Stimulated activated effector memory CD8-positive, alpha-beta T cell treated with anti-CD3 and anti-CD28 coated beads, Interleukin-12 subunit alpha, Interleukin-12 subunit beta, amount 100 ng/mL, for 72 hours (primary cell): ENCODE data around the gene CST7.

Experiments used
- ATAC-seq: fragments of 150-1000 bp; cut with Tn5 transposase; 2 replicates; pipeline ENCODE4 v1.10.0; 2021
- DNase-seq, 2 donors: peaks; one replicate each; pipeline ENCODE4 v3.0.0; 2021 to 2022; ENCODE audit warnings: low spot score in 2 of 2
- H3K27ac Mint-ChIP-seq: one replicate; pipeline ENCODE4 v1.8.0; 2022; ENCODE audit warnings: mild to moderate bottlenecking, mixed read lengths
- H3K36me3 Mint-ChIP-seq: one replicate; pipeline ENCODE4 v1.8.0; 2022; ENCODE audit warnings: mild to moderate bottlenecking, mixed read lengths
- H3K4me1 Mint-ChIP-seq: one replicate; pipeline ENCODE4 v1.8.0; 2022; ENCODE audit warnings: mixed read lengths
- H3K4me3 Mint-ChIP-seq: one replicate; pipeline ENCODE4 v1.8.0; 2022; ENCODE audit warnings: mild to moderate bottlenecking, mixed read lengths
- H3K9me3 Mint-ChIP-seq: one replicate; pipeline ENCODE4 v1.8.0; 2022; ENCODE audit warnings: mixed read lengths

CST7 gene

GRCh38 chr20:24952376-24953208 is 3.5 kb downstream of the CST7 start:
- DNase-seq = no peak
- H3K27ac Mint-ChIP-seq = peak overlapping the region; percentile 98
- peaks cover 100% of the 10 kb centered on the region for H3K36me3 Mint-ChIP-seq
- H3K9me3 Mint-ChIP-seq = peaks cover 3% of the 10 kb centered on the region
- no peak for ATAC-seq
- H3K4me1 Mint-ChIP-seq = peaks cover 81% of the 10 kb centered on the region
- H3K4me3 Mint-ChIP-seq = peak overlapping the region; percentile 99

GRCh38 chr20:24953209-24953575 is 4.1 kb downstream of the CST7 start:
- H3K4me3 Mint-ChIP-seq = peak overlapping the region; percentile 99
- DNase-seq (no peak), ATAC-seq (no peak)
- H3K9me3 Mint-ChIP-seq = no peaks in the 10 kb centered on the region
- peaks cover 100% of the 10 kb centered on the region for H3K36me3 Mint-ChIP-seq
- H3K27ac Mint-ChIP-seq = peak overlapping the region; percentile 98
- peaks cover 81% of the 10 kb centered on the region for H3K4me1 Mint-ChIP-seq

- Mint-ChIP-seq H3K9me3 (no peaks in the 10 kb centered on the region), H3K4me3 (peak overlapping the region; percentile 99), H3K36me3 (peaks cover 100% of the 10 kb centered on the region), H3K27ac (peak overlapping the region; percentile 98), H3K4me1 (peaks cover 80% of the 10 kb centered on the region)
- ATAC-seq = peak; percentile 2
- peak in 1 of 2 donors; percentile 80 for DNase-seq
Measured at GRCh38 chr20:24953621-24954133, 4.6 kb downstream of the CST7 start.

GRCh38 chr20:24954151-24954550 is 5.1 kb downstream of the CST7 start:
- no peak for DNase-seq
- H3K36me3 Mint-ChIP-seq = peaks cover 100% of the 10 kb centered on the region
- ATAC-seq = no peak
- peak overlapping the region; percentile 98 for H3K27ac Mint-ChIP-seq
- H3K9me3 Mint-ChIP-seq = no peaks in the 10 kb centered on the region
- peak overlapping the region; percentile 99 for H3K4me3 Mint-ChIP-seq
- H3K4me1 Mint-ChIP-seq = peaks cover 83% of the 10 kb centered on the region

- no peak for DNase-seq
- peak overlapping the region; percentile 99 for H3K4me3 Mint-ChIP-seq
Measured at GRCh38 chr20:24954566-24954965, 5.5 kb downstream of the CST7 start.

GRCh38 chr20:24955045-24955444 is 6.0 kb downstream of the CST7 start:
- Mint-ChIP-seq H3K36me3 (peaks cover 100% of the 10 kb centered on the region), H3K4me3 (peak overlapping the region; percentile 99), H3K27ac (peak overlapping the region; percentile 85), H3K4me1 (peaks cover 86% of the 10 kb centered on the region), H3K9me3 (no peaks in the 10 kb centered on the region)
- ATAC-seq (peak; percentile 39), DNase-seq (no peak)

More at GRCh38 chr20:24954566-24954965, 5.5 kb downstream of the CST7 start:
- ATAC-seq = no peak
- Mint-ChIP-seq H3K36me3 (peaks cover 100% of the 10 kb centered on the region), H3K4me1 (peaks cover 83% of the 10 kb centered on the region), H3K27ac (peak overlapping the region; percentile 98), H3K9me3 (no peaks in the 10 kb centered on the region)

- Mint-ChIP-seq H3K36me3 (peaks cover 100% of the 10 kb centered on the region), H3K4me1 (peaks cover 92% of the 10 kb centered on the region), H3K9me3 (no peaks in the 10 kb centered on the region), H3K4me3 (no peak overlapping the region), H3K27ac (peak overlapping the region; percentile 85)
- DNase-seq (no peak), ATAC-seq (no peak)
Measured at GRCh38 chr20:24956001-24956841, 7.2 kb downstream of the CST7 start.

- H3K27ac Mint-ChIP-seq = peak overlapping the region; percentile 85
- H3K36me3 Mint-ChIP-seq = peaks cover 100% of the 10 kb centered on the region
- H3K9me3 Mint-ChIP-seq = no peaks in the 10 kb centered on the region
- no peak for ATAC-seq
- DNase-seq = no peak
- H3K4me3 Mint-ChIP-seq = no peak overlapping the region
- H3K4me1 Mint-ChIP-seq = peaks cover 92% of the 10 kb centered on the region
Measured at GRCh38 chr20:24957326-24958016, 8.4 kb downstream of the CST7 start.

GRCh38 chr20:24958506-24959385 is 9.7 kb downstream of the CST7 start:
- Mint-ChIP-seq H3K9me3 (no peaks in the 10 kb centered on the region), H3K4me3 (no peak overlapping the region), H3K4me1 (peaks cover 91% of the 10 kb centered on the region), H3K36me3 (peaks cover 100% of the 10 kb centered on the region), H3K27ac (peak overlapping the region; percentile 85)
- DNase-seq (no peak), ATAC-seq (no peak)

GRCh38 chr20:24959591-24960301 is 10.7 kb downstream of the CST7 start:
- ATAC-seq (peak; percentile 50), DNase-seq (no peak)
- H3K4me3 Mint-ChIP-seq = peak overlapping the region; percentile 42
- peaks cover 100% of the 10 kb centered on the region for H3K36me3 Mint-ChIP-seq
- H3K4me1 Mint-ChIP-seq = peaks cover 92% of the 10 kb centered on the region
- peak overlapping the region; percentile 85 for H3K27ac Mint-ChIP-seq
- H3K9me3 Mint-ChIP-seq = no peaks in the 10 kb centered on the region

- peak overlapping the region; percentile 42 for H3K4me3 Mint-ChIP-seq
- H3K36me3 Mint-ChIP-seq = peaks cover 100% of the 10 kb centered on the region
- ATAC-seq (peak; percentile 5), DNase-seq (peak in 1 of 2 donors; percentile 53)
- H3K27ac Mint-ChIP-seq = peak overlapping the region; percentile 85
- H3K4me1 Mint-ChIP-seq = peaks cover 92% of the 10 kb centered on the region
- H3K9me3 Mint-ChIP-seq = no peaks in the 10 kb centered on the region
Measured at GRCh38 chr20:24960302-24960801, 11.3 kb downstream of the CST7 start.

GRCh38 chr20:24960861-24961260 is 11.8 kb downstream of the CST7 start:
- DNase-seq (no peak), ATAC-seq (peak; percentile 76)
- H3K4me1 Mint-ChIP-seq = peaks cover 92% of the 10 kb centered on the region
- peaks cover 100% of the 10 kb centered on the region for H3K36me3 Mint-ChIP-seq
- peak overlapping the region; percentile 85 for H3K27ac Mint-ChIP-seq
- H3K4me3 Mint-ChIP-seq = peak overlapping the region; percentile 24
- no peaks in the 10 kb centered on the region for H3K9me3 Mint-ChIP-seq

GRCh38 chr20:24961384-24962181 is 12.5 kb downstream of the CST7 start:
- ATAC-seq (no peak), DNase-seq (no peak)
- peak overlapping the region; percentile 85 for H3K27ac Mint-ChIP-seq
- no peaks in the 10 kb centered on the region for H3K9me3 Mint-ChIP-seq
- H3K4me3 Mint-ChIP-seq = peak overlapping the region; percentile 23
- peaks cover 91% of the 10 kb centered on the region for H3K4me1 Mint-ChIP-seq
- H3K36me3 Mint-ChIP-seq = peaks cover 100% of the 10 kb centered on the region
